ENCODE results near the gene IMPACT. TPM values are rescaled to one million over a fixed set of nuclear protein-coding genes. Genes with fewer than 3 reads are reported as not detected.
A peak's percentile ranks its signal among the peaks of the same experiment; 100 is the strongest.

IMPACT gene
- total RNA-seq, 1 experiment from 2014 or later = 29.0 TPM

- H3K4me1 ChIP-seq (replicated peaks; ENCODE audit: insufficient read depth) = peaks cover 9% of the 10 kb centered on the region; the same call in 1 of the 2 replicates
- no peaks in the 10 kb centered on the region for H3F3A ChIP-seq (ENCODE audit: insufficient read depth, low read depth)
- no peaks in the 10 kb centered on the region for H3K9me3 ChIP-seq (ENCODE audit: insufficient read depth, low read depth)
- no peaks in the 10 kb centered on the region for H3K36me3 ChIP-seq (ENCODE audit: low read depth)
- ChIA-PET CTCF (interaction anchor here (0.6 kb wide), 1 partner anchor 10 kb away, joined by 3 read pairs; no protein-coding TSS in a partner anchor), POLR2A (ENCODE audit: unreplicated experiment) (interaction anchor here (0.6 kb wide), 1 partner anchor 32 kb away, joined by 3 read pairs; no protein-coding TSS in a partner anchor)
- peak within 1 kb of the TSS; percentile 92 for H3K4me2 ChIP-seq
- peak; percentile 78 to 89 for DNase-seq
- no peaks in the 10 kb centered on the region for H3K79me2 ChIP-seq (ENCODE audit: low read depth)
- H2AFZ ChIP-seq = peak within 1 kb of the TSS; percentile 99
- no TSS peak for BruUV-seq (replicated peaks)
- no peaks in the 10 kb centered on the region for H4K20me1 ChIP-seq (ENCODE audit: insufficient read depth)
- H3K27ac ChIP-seq = no peak within 1 kb of the TSS
- H3K27me3 ChIP-seq (ENCODE audit: insufficient read depth, low read depth) = no peaks in the 10 kb centered on the region
- H3K4me3 ChIP-seq = peak within 1 kb of the TSS; percentile 71
- H3K9me2 ChIP-seq (ENCODE audit: insufficient read depth) = no peaks in the 10 kb centered on the region
- intact Hi-C loops (cut with micrococcal nuclease; ENCODE audit: unreplicated experiment) = loop anchor here (2.0 to 5.0 kb wide), 2 partner anchors 31 to 36 kb away; no protein-coding TSS in a partner anchor
- TF ChIP-seq EZH2 (IDR thresholded peaks at IDR 0.05; ENCODE audit: low read depth) = no peak
- TF ChIP-seq, protein P1, sequence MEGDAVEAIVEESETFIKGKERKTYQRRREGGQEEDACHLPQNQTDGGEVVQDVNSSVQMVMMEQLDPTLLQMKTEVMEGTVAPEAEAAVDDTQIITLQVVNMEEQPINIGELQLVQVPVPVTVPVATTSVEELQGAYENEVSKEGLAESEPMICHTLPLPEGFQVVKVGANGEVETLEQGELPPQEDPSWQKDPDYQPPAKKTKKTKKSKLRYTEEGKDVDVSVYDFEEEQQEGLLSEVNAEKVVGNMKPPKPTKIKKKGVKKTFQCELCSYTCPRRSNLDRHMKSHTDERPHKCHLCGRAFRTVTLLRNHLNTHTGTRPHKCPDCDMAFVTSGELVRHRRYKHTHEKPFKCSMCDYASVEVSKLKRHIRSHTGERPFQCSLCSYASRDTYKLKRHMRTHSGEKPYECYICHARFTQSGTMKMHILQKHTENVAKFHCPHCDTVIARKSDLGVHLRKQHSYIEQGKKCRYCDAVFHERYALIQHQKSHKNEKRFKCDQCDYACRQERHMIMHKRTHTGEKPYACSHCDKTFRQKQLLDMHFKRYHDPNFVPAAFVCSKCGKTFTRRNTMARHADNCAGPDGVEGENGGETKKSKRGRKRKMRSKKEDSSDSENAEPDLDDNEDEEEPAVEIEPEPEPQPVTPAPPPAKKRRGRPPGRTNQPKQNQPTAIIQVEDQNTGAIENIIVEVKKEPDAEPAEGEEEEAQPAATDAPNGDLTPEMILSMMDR (conservative IDR thresholded peaks at IDR 0.05) = no peak
These were observed 28.6 kb upstream of the IMPACT start, which contains the start of gene OSBPL1A for GRCh38 chr18:24397694-24398368. Gene OSBPL1A, minus strand, starts transcription at chr18:24397824. Its CDS starts 20,291 bp downstream, at chr18:24377533.

GRCh38 chr18:24398540-24398939, 27.9 kb upstream of the IMPACT start:
- DNase-seq = peak in 1 of 2 experiments; percentile 25
- H3K36me3 ChIP-seq (ENCODE audit: low read depth) = no peaks in the 10 kb centered on the region
- H3K4me3 ChIP-seq = peak overlapping the region; percentile 71; the same call in 1 of the 2 replicates
- TF ChIP-seq, protein P1 (conservative IDR thresholded peaks at IDR 0.05) = no peak
- TF ChIP-seq EZH2 (IDR thresholded peaks at IDR 0.05; ENCODE audit: low read depth) = no peak
- peaks cover 9% of the 10 kb centered on the region; the same call in 1 of the 2 replicates for H3K4me1 ChIP-seq (replicated peaks; ENCODE audit: insufficient read depth)
- no TSS peak for BruUV-seq (replicated peaks)
- no peaks in the 10 kb centered on the region for H3K9me2 ChIP-seq (ENCODE audit: insufficient read depth)
- no peak overlapping the region for H3K27ac ChIP-seq
- no peaks in the 10 kb centered on the region for H3K79me2 ChIP-seq (ENCODE audit: low read depth)
- no peaks in the 10 kb centered on the region for H4K20me1 ChIP-seq (ENCODE audit: insufficient read depth)
- H3F3A ChIP-seq (ENCODE audit: insufficient read depth, low read depth) = no peaks in the 10 kb centered on the region
- POLR2A ChIA-PET (ENCODE audit: unreplicated experiment) = interaction anchor here (0.6 kb wide), 1 partner anchor 32 kb away, joined by 3 read pairs; no protein-coding TSS in a partner anchor
- H2AFZ ChIP-seq = peak overlapping the region; percentile 99
- H3K27me3 ChIP-seq (ENCODE audit: insufficient read depth, low read depth) = no peaks in the 10 kb centered on the region
- CTCF ChIA-PET = no interaction called here
- intact Hi-C loops (cut with micrococcal nuclease; ENCODE audit: unreplicated experiment) = loop anchor here (2.0 to 5.0 kb wide), 2 partner anchors 30 to 36 kb away; no protein-coding TSS in a partner anchor
- H3K4me2 ChIP-seq = peak overlapping the region; percentile 92
- no peaks in the 10 kb centered on the region for H3K9me3 ChIP-seq (ENCODE audit: insufficient read depth, low read depth)

DNA sequence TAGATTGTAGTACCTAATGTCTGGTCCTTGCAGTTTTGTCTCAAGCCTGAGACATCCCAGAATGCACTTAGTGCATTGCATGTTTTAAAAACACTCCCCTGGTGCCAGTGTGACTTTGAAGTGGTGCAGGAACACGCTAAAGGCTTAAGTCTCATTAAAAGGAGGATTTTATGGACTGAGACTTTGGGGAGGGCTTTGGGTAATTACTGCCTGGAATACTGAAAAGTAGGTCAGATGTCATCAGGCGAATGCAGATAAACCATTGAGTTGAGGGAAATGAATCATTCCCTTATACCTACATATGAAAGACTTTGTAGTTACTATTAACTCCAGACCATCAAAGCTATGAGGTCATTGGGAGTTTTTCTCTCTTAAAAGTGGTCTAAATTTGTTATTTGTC, 25.9 kb upstream of the IMPACT start:
- Histone ChIP-seq H3K27ac (no peak overlapping the region), H2AFZ (no peak overlapping the region), H3K36me3 (ENCODE audit: low read depth) (no peaks in the 10 kb centered on the region), H4K20me1 (ENCODE audit: insufficient read depth) (no peaks in the 10 kb centered on the region), H3F3A (ENCODE audit: insufficient read depth, low read depth) (no peaks in the 10 kb centered on the region), H3K27me3 (ENCODE audit: insufficient read depth, low read depth) (no peaks in the 10 kb centered on the region), H3K4me1 (replicated peaks; ENCODE audit: insufficient read depth) (peaks cover 9% of the 10 kb centered on the region; the same call in 1 of the 2 replicates), H3K79me2 (ENCODE audit: low read depth) (no peaks in the 10 kb centered on the region), H3K9me3 (ENCODE audit: insufficient read depth, low read depth) (no peaks in the 10 kb centered on the region), H3K4me3 (no peak overlapping the region), H3K4me2 (no peak overlapping the region), H3K9me2 (ENCODE audit: insufficient read depth) (no peaks in the 10 kb centered on the region)
- DNase-seq = no peak
- no TSS peak for BruUV-seq (replicated peaks)
- POLR2A ChIA-PET (ENCODE audit: unreplicated experiment) = interaction anchor here (0.7 kb wide), 1 partner anchor 877 kb away, joined by 3 read pairs; no protein-coding TSS in a partner anchor
- TF ChIP-seq, protein P1 (conservative IDR thresholded peaks at IDR 0.05) = no peak
- no peak for TF ChIP-seq EZH2 (IDR thresholded peaks at IDR 0.05; ENCODE audit: low read depth)
- CTCF ChIA-PET = no interaction called here
- intact Hi-C loops (cut with micrococcal nuclease; ENCODE audit: unreplicated experiment) = no loop called here
